ENCODE data around the gene BCAS4.

GRCh38 chr20:50788045-50788991 lies 6.5 kb upstream of the BCAS4 start:
- TF ChIP-seq GATA3 (IDR thresholded peaks at IDR 0.05; ENCODE audit: low read depth, low read length) (no peak), GATA2 (IDR thresholded peaks at IDR 0.05; ENCODE audit: low read depth, low read length) (peak; percentile 52)
